ENCODE measurements around the gene ADAMTS6.
A peak's percentile ranks its signal among the peaks of the same experiment; 100 is the strongest.

Gene ADAMTS6

DNA sequence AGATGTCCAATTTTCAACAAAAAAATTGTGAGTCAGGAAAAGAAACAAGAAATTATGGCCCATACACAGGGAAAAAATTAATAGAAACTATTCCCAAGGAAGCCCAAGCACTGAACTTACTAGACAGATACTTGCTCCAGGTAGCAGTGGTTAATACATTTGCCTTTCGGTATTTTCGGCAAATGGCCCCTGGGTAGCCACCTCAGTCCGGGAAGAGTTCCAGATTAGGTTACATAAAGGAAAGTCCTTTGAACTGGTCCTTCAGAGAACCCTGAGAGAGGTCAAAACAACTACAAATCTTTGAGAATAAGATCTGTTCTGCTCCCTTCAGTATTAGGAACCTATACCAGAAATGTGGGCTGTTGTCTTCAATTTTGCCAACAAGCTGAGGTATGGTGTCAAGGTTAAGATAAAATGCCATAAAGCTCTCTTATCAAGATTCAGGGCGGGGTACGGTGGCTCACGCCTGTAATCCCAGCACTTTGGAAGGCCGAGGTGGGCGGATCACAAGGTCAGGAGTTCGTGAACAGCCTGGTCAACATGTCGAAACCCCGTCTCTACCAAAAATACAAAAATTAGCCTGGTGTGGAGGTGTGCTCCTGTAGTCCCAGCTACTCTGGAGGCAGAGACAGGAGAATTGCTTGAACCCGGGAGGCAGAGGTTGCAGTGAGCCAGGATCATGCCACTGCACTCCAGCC, 369.6 kb downstream of the ADAMTS6 start:
- no peak for DNase-seq (ENCODE audit: low read depth in 4 of 4, low spot score in 1 of 4)

DNA sequence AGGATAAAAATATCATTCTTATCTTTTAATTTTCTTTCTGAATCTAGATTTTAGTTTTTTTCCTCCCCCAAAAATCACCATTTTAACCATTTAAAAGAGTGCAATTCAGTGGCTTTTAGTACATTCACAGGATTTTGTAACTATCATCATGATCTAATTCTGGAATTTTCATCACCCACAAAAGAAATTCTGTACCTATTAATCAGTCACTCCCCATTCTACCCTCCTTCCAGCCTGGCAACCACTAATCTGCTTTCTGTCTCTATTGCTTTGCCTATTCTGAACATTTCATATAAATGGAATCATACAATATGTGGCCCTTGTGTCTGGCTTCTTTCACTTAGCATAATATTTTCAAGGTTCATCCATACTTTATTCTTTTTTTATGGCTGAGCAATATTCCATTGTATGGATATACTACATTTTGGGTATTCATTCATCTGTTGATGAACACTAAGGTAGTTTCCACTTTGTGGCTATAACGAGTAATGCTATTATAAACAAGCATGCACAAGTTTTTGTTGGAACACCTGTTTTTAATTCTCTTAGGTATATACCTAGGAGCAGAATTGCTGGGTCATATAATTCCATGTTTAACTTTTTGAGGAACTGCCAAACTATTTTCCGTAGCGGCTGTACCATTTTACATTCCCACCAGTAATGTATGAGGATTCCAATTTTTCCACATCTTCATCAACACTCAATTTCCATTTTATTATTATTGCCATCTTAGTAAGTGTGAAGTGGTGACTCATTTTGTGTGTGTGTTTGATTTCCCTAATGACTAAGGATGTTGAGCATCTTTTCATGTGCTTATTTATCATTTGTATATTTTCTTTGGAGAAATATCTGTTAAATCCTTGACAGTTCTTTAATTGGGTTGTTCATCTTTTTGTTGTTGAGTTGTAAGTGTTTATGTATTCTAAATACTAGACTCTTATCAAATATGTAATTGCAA, 372.7 kb downstream of the ADAMTS6 start:
- no peak for DNase-seq (ENCODE audit: low read depth in 4 of 4, low spot score in 1 of 4)

DNA sequence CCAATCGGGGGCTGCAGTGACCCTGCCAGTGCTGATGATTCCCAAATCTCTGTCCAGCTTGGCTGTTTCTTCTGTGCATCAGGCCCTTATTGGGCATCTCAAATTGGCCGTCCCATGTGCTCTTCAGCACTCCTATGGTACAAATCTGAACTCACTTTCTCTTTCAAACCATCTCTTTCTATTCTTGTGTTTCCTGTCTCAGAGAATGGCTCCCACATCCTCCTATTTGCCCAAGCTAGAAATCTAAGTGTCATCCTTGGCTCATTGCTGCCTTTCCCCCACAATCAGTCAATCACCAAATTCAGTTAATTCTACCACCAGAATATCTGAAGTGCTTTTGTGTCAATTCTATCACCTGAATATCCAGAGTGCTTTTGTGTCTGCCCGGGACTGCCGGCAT, 376.4 kb downstream of the ADAMTS6 start:
- no peak for DNase-seq (ENCODE audit: low read depth in 4 of 4, low spot score in 1 of 4)

DNA sequence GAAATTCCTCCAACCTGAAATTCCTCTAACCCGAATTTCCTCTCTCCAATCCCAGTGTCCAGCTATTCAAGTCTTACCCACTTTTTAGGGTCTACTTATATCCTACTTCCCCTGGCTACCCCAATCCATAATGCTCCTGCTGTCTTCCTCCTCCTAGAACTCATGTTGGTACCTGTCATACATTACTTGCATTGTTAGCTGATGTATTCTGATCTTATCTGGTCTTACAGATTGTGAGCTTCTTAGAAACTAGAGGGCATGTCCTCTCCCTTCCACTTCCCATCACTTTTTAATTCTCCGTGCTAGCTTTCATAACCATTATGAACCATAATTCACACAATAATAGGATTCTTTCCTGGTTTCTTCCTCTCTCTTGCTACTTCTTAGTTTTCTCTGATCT, 376.9 kb downstream of the ADAMTS6 start:
- no peak for DNase-seq (ENCODE audit: low read depth in 4 of 4, low spot score in 1 of 4)

DNA sequence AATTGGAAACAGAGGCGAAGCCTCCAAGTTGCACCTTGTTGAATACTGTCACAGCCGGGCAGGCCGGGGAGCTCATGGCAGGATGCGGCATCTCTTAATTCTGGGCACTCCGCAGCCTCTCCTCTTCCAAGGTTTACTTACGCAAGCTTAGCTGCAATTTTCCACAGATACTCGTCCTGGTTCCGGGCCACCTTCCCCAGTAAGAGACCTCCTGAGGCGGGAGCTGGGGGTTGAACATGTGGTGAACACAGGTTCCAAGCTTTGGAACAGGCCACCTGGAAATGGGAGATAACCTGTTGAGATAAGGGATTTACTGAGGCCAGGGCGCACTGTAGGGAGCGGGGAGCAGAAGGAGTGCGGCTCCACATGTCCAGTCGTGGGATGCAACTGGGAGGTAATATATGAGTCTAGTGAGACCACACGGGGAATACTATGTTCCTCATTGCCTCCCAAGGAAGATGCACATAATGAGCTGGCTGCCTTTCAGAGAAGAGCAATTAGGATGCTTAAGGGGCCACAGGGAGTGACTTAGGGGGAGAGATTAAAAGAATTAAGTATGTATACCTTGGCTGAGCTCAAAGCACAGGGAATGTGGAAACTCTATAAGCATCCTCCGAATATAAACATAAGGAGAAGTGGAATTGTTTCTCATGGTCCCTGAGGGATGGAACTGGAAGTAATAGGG, 377.8 kb downstream of the ADAMTS6 start:
- DNase-seq (ENCODE audit: low read depth in 4 of 4, low spot score in 1 of 4), result no peak

DNA sequence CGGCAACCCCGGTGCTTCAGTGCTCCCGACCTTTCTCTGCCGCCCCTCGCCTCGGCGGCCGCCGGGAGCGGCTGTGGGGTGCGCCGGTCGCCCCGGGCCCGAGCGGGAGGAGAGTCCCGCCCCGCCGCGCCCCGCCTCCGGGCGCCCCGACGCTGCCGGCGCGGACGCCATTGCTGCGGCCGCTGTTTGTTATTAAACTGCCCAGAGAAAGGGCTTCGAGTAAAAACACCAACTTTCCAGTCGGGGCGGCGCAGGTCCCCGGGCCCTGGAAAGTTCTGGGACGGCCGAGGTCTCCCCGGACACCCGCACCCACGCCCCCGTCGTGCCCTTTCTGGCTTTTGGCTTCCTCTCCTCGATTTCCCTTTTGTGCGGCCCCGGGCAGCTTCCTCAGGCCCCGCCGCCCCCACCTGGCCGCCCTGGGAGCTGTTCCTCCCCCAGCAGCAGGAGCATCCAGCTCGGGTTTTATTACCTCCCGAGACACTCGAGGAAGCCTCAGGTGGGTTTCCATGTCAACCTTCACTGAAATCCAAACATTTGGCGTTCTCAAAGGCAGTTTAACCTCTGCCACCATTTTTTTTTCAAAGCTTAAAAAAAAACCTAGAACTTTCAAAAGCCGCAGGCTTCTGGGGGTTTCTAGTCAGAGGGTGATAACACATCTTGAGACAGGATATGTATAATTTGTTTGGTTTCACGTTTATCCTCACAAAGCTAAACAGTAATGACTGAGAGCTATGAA, 378.6 kb downstream of the ADAMTS6 start:
- peak in 2 of 4 experiments; percentile 12 to 14 for DNase-seq (ENCODE audit: low read depth in 4 of 4, low spot score in 1 of 4)

DNA sequence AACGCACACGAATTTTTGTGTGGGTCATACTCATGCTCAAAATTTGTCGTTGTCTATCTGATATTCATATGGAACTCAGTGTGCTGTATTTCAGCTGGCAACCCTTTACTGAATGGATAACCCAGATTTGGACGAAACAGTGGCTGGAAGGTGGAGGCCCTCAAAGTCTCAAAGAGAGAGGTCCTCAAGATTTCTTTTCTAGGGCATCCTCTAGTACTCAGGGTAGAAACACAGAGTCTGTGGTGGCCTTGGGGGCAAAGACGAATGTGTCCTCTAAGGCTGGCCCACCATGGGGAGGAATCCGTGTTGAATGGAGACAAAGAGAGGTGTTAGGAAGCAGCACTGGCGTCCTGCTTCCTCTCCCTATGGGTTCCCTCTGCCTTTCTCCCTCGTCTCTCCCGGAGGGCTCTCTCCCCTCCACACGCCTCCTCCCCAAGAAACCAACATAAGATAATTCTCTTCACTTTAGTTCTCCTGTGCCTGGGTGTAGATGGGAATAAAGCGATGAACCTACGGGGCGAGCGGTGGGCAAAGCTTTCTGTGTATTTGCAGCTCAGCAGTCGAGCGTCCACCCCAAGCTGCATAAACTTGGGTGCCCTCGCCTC, 379.2 kb downstream of the ADAMTS6 start:
- DNase-seq (ENCODE audit: low read depth in 4 of 4, low spot score in 1 of 4), result no peak

DNA sequence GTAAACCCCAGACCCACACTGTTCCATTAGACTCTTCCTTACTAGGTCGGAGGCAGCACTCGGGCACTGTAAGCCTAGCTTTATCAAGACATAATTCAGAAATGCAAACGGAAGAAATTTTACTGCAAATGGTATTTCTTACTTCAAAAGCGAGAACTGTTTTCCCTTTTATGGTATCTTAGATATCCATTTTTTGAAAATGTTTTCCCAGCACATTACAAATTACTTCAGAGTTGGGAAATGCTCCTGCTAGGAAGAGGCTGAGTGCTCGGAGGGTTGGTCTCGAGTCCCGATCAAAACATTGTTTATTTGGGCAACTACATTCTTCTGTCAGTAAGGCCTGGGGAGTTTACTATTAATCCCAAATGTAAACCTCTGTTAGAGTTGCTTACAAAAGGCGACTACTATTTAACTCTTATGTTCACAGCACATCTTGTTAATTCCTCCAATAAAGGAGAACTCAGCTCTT, 380.1 kb downstream of the ADAMTS6 start:
- DNase-seq (ENCODE audit: low read depth in 4 of 4, low spot score in 1 of 4), result no peak

DNA sequence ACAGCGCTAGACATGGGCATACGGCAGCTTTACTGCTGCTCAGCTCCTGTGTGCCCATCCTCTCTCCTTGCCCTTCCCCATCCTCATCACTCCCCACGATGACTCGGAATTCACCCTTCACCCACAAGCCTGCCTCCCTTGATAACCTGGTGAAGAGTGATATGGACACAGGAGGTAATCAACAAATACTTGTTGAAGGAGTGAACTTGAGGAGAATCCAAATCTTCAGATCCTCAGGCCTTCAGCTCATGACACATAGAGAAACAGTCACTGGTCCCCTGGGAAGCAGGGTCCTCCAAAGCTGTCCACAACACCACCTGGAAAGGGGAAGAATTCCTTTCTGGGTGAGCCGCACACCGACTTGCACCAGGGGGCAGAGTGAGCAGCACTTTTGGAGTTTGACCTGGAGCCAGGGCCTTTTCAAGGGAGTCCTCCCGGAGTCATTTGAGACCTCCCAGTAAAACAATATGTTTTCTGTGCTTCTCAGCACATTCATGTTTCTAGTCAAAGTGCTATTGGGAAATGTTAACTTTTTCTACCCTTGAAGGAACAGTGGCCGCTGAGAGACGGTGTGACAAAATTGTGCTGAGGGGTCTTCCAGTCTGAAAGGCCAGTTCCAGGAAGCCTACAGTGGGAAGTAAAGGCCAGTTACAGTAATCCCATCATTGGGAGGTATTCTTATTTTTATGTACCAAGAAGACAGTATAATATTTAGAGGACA, 380.6 kb downstream of the ADAMTS6 start:
- DNase-seq (ENCODE audit: low read depth in 4 of 4, low spot score in 1 of 4), result no peak

Data from stimulated activated CD4-positive, alpha-beta T cell treated with anti-CD3 and anti-CD28 coated beads, Interleukin-1b, Interleukin-23, amount 100 ng/mL, for 24 hours (primary cell).